IMR-90 (cell line): Measurements from ENCODE around the gene PKHD1. TPM values are rescaled to one million over a fixed set of nuclear protein-coding genes. Genes with fewer than 3 reads are reported as not detected.

Experiments
- ATAC-seq: fragments of 200-7000 bp; cut with Tn5 transposase; 2 replicates; pipeline ENCODE4 v1.9.1; 2020; ENCODE audit warnings: low read depth, mild to moderate bottlenecking, moderate library complexity
- BruUV-seq: library from RNA; stranded (reverse); fragments of 400-500 nt; replicated peaks from 2 replicates; lab custom pipeline; 2021; lab: Mats Ljungman, UMichigan
- CTCF ChIA-PET: fragments of 300-600 bp; formaldehyde crosslinking; extraction: SDS; loops from one replicate; lab custom pipeline; 2021; ENCODE audit warnings: antibody characterized with exemption; lab: Yijun Ruan, JAX
- POLR2A ChIA-PET: fragments of 300-600 bp; sonication (Branson Sonifier 250); formaldehyde crosslinking; loops from one replicate; lab custom pipeline; 2022; ENCODE audit warnings: antibody characterized with exemption; ENCODE audit not compliant: unreplicated experiment; lab: Charles Lee
- DNase-seq: peaks from one replicate; pipeline ENCODE4 v3.0.0; 2013
- H2AFZ ChIP-seq: replicated peaks from 2 replicates; pipeline ENCODE3; 2013; ENCODE audit warnings: low read length, mild to moderate bottlenecking; ENCODE audit not compliant: poor library complexity
- H2AK5ac ChIP-seq: 2 replicates; pipeline ENCODE4 v1.6.1; 2013; ENCODE audit warnings: low read depth, low read length, inconsistent platforms
- H2AK9ac ChIP-seq: replicated peaks from 2 replicates; pipeline ENCODE3; 2013; ENCODE audit warnings: mild to moderate bottlenecking, low read depth, low read length, moderate library complexity; ENCODE audit not compliant: poor library complexity
- H2BK120ac ChIP-seq: 2 replicates; pipeline ENCODE4 v1.6.1; 2013; ENCODE audit warnings: low read depth, low read length, inconsistent platforms
- H2BK15ac ChIP-seq: 3 replicates; pipeline ENCODE4 v1.6.1; 2013; ENCODE audit warnings: low read depth, low read length, inconsistent platforms
- H2BK20ac ChIP-seq: 2 replicates; pipeline ENCODE4 v1.6.1; 2013; ENCODE audit warnings: low read depth, mild to moderate bottlenecking, inconsistent platforms, low read length, moderate library complexity
- H2BK5ac ChIP-seq: 2 replicates; pipeline ENCODE4 v1.6.1; 2013; ENCODE audit warnings: mild to moderate bottlenecking, low read depth, low read length, inconsistent platforms; ENCODE audit not compliant: poor library complexity, severe bottlenecking
- H3K14ac ChIP-seq: replicated peaks from 2 replicates; pipeline ENCODE4 v1.6.1; 2013; ENCODE audit warnings: low read depth, low read length, inconsistent platforms
- H3K18ac ChIP-seq: 2 replicates; pipeline ENCODE4 v1.6.1; 2013; ENCODE audit warnings: low read depth, low read length, control low read depth
- H3K23ac ChIP-seq: 2 replicates; pipeline ENCODE4 v1.6.1; 2013; ENCODE audit warnings: low read depth, low read length, inconsistent platforms
- H3K27ac ChIP-seq: 2 replicates; pipeline ENCODE4 v1.5.1; 2013; ENCODE audit warnings: mild to moderate bottlenecking, control low read depth, low read length; ENCODE audit not compliant: insufficient read depth
- H3K27me3 ChIP-seq: 2 replicates; pipeline ENCODE4 v1.6.1; 2013; ENCODE audit warnings: low read length; ENCODE audit not compliant: control insufficient read depth, insufficient read depth
- H3K36me3 ChIP-seq: 2 replicates; pipeline ENCODE4 v1.6.1; 2013; ENCODE audit warnings: low read length, mixed read lengths; ENCODE audit not compliant: control insufficient read depth, insufficient read depth
- H3K4ac ChIP-seq: 2 replicates; pipeline ENCODE4 v1.6.1; 2013; ENCODE audit warnings: low read depth, low read length, inconsistent platforms
- H3K4me1 ChIP-seq: 2 replicates; pipeline ENCODE4 v1.6.1; 2013; ENCODE audit warnings: low read length, mixed read lengths; ENCODE audit not compliant: control insufficient read depth, insufficient read depth
- H3K4me2 ChIP-seq: 2 replicates; pipeline ENCODE4 v1.6.1; 2013; ENCODE audit warnings: low read depth, mild to moderate bottlenecking, control low read depth, low read length, moderate library complexity
- H3K4me3 ChIP-seq: 2 replicates; pipeline ENCODE4 v1.5.1; 2013; ENCODE audit warnings: low read depth, mild to moderate bottlenecking, control low read depth, low read length, moderate library complexity; ENCODE audit not compliant: insufficient read depth
- H3K56ac ChIP-seq: 2 replicates; pipeline ENCODE4 v1.6.1; 2013; ENCODE audit warnings: low read length, inconsistent platforms; ENCODE audit not compliant: insufficient read depth; ENCODE audit errors: extremely low read depth
- H3K79me1 ChIP-seq, 2 experiments: 2 replicates each; pipeline ENCODE4 v1.6.1; 2013; ENCODE audit warnings: low read length in 2 of 2, inconsistent platforms in 1 of 2, low read depth in 1 of 2
- H3K9ac ChIP-seq: 2 replicates; pipeline ENCODE4 v1.6.1; 2013; ENCODE audit warnings: low read depth, low read length, control low read depth
- H3K9me1 ChIP-seq: 2 replicates; pipeline ENCODE4 v1.6.1; 2013; ENCODE audit warnings: low read length, inconsistent platforms; ENCODE audit not compliant: insufficient read depth
- H3K9me3 ChIP-seq: 2 replicates; pipeline ENCODE4 v1.6.1; 2013; ENCODE audit warnings: low read length; ENCODE audit not compliant: control insufficient read depth, insufficient read depth
- H4K20me1 ChIP-seq: 2 replicates; pipeline ENCODE4 v1.6.1; 2013; ENCODE audit warnings: low read length, inconsistent platforms; ENCODE audit not compliant: insufficient read depth
- H4K5ac ChIP-seq: 2 replicates; pipeline ENCODE4 v1.6.1; 2013; ENCODE audit warnings: mild to moderate bottlenecking, low read depth, low read length, control low read depth
- H4K8ac ChIP-seq, 2 experiments: 2 replicates each; pipeline ENCODE4 v1.6.1; 2013; ENCODE audit warnings: low read depth in 2 of 2, low read length in 2 of 2, control low read depth in 1 of 2, inconsistent platforms in 1 of 2
- H4K91ac ChIP-seq: 2 replicates; pipeline ENCODE4 v1.6.1; 2013; ENCODE audit warnings: low read depth, low read length, inconsistent platforms; ENCODE audit not compliant: insufficient read depth
- CEBPB ChIP-seq: IDR thresholded peaks from 2 replicates; pipeline ENCODE4 v1.6.1; 2012; ENCODE audit warnings: low read depth, low read length, improper control_type of control experiment
- CHD1 ChIP-seq: IDR thresholded peaks from 2 replicates; pipeline ENCODE4 v1.6.1; 2012; ENCODE audit warnings: low read depth, low read length, improper control_type of control experiment
- MAFK ChIP-seq: IDR thresholded peaks from 2 replicates; pipeline ENCODE4 v1.6.1; 2012; ENCODE audit warnings: low read depth, low read length, improper control_type of control experiment
- NFE2L2 ChIP-seq: fragments of 150-350 bp; IDR thresholded peaks from 2 replicates; pipeline ENCODE4 v1.6.1; 2016; ENCODE audit warnings: low read depth, mild to moderate bottlenecking, low read length
- WGBS, 2 experiments: methylation state at CpG; one replicate each; pipeline versions ENCODE4 v1.1.5 to v1.1.7; 2013; ENCODE audit warnings: missing lambda C conversion rate in 2 of 2; ENCODE audit not compliant: insufficient read length in 1 of 2; ENCODE audit errors: extremely low coverage in 2 of 2; 5-methylcytosine and 5-hydroxymethylcytosine counted together
- dilution Hi-C: fragments of 300-500 bp; cut with HindIII; formaldehyde crosslinking; loops from one replicate; pipeline ENCODE4 v1.14.3; 2018; ENCODE audit warnings: low sequenced_read_pairs; ENCODE audit not compliant: unreplicated experiment
- in situ Hi-C: fragments of 300-500 bp; cut with MboI; formaldehyde crosslinking; loops from 3 replicates; pipeline ENCODE4 v1.14.3; 2019; ENCODE audit warnings: low sequenced_read_pairs, inconsistent platforms, mixed read lengths
- intact Hi-C: fragments of 100-400 bp; cut with micrococcal nuclease; formaldehyde crosslinking; loops from 2 replicates; pipeline ENCODE4 v1.10.0; 2022
- polyA plus RNA-seq, 3 experiments: library from polyadenylated mRNA; depleted of rRNA; stranded (reverse); fragments of >200 nt; gene quantifications; 2 replicates each; pipeline ENCODE4 v1.2.3, GENCODE V29; 2012; ENCODE audit warnings: low replicate concordance in 1 of 3
- total RNA-seq: library from RNA; depleted of rRNA; stranded (reverse); fragments of >200 nt; gene quantifications from 2 replicates; pipeline ENCODE4 v1.2.3, GENCODE V29; 2012

Gene PKHD1
- total and polyA plus RNA-seq, 2 of the 4 experiments (the other 2 are of a cell fraction) = not detected

DNA sequence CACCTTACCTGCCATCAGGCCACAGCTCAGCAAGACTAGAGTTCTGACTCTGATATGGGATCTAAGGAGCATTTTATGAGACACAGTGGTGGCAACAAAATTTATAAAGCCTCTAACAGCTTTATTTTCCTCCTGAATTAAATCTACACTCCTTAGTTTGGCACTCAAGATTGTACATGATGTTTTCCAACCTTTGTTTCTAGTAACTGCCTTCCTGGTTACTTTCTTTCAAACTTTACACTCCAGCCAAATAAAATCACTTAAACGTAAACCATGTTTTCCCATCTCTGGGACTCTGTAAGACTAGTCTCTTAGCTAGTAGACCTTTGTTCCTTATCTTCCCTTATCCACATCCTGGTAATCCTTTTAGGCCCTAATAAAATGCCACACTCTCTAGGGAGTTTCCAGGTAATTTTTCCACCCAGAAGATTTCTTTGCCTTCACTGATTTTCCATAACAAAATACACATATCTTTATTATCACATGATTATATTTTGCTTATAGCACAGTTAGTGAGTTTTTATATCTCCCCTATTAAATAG lies 92.1 kb downstream of the PKHD1 start:
- Histone ChIP-seq H3K36me3 (no peaks in the 10 kb centered on the region), H4K91ac (no peak overlapping the region), H4K8ac (no peak overlapping the region), H3K27ac (no peak overlapping the region), H2AK9ac (no peak overlapping the region), H3K4me3 (no peak overlapping the region), H3K23ac (no peak overlapping the region), H3K9me3 (no peaks in the 10 kb centered on the region), H2BK15ac (no peak overlapping the region), H2BK20ac (no peak overlapping the region), H2BK5ac (no peak overlapping the region), H3K9ac (no peak overlapping the region), H3K18ac (no peak overlapping the region), H2AK5ac (no peak overlapping the region), H4K5ac (no peak overlapping the region), H3K4me2 (no peak overlapping the region), H3K4ac (no peak overlapping the region), H3K9me1 (no peaks in the 10 kb centered on the region), H3K4me1 (no peaks in the 10 kb centered on the region), H2AFZ (no peak overlapping the region), H3K14ac (no peak overlapping the region), H4K20me1 (no peaks in the 10 kb centered on the region), H2BK120ac (no peak overlapping the region), H3K56ac (no peak overlapping the region), H3K27me3 (no peaks in the 10 kb centered on the region), H3K79me1 (no peaks in the 10 kb centered on the region)
- intact Hi-C loops = no loop called here
- ATAC-seq = no peak
- ChIA-PET CTCF (no interaction called here), POLR2A (no interaction called here)
- WGBS, 2 experiments = 38% methylated on average over 1 of the region's 1 CpG; no CpG with 5 or more reads in 1 of the 2 experiments
- DNase-seq = no peak
- in situ Hi-C loops = no loop called here
- no TSS peak for BruUV-seq
- dilution Hi-C loops = no loop called here
- TF ChIP-seq NFE2L2 (no peak), CEBPB (no peak), CHD1 (no peak), MAFK (no peak)
